ENCODE measurements around the gene MOCS3.

GRCh38 chr20:50999355-50999754 is 40.7 kb downstream of the MOCS3 start:
- TF ChIP-seq CREM (IDR thresholded peaks at IDR 0.05) (no peak), CREM (CRISPR knock-in tag; IDR thresholded peaks at IDR 0.05) (no peak), KAT8 (CRISPR knock-in tag; IDR thresholded peaks at IDR 0.05) (no peak), HOXA3 (CRISPR knock-in tag; IDR thresholded peaks at IDR 0.05) (no peak), EZH2 (conservative IDR thresholded peaks at IDR 0.05; ENCODE audit: low read depth, low read length) (0 out of 2 replicates have a peak, but pooled peaks have one; percentile 56)
- TF ChIP-seq, protein P1, sequence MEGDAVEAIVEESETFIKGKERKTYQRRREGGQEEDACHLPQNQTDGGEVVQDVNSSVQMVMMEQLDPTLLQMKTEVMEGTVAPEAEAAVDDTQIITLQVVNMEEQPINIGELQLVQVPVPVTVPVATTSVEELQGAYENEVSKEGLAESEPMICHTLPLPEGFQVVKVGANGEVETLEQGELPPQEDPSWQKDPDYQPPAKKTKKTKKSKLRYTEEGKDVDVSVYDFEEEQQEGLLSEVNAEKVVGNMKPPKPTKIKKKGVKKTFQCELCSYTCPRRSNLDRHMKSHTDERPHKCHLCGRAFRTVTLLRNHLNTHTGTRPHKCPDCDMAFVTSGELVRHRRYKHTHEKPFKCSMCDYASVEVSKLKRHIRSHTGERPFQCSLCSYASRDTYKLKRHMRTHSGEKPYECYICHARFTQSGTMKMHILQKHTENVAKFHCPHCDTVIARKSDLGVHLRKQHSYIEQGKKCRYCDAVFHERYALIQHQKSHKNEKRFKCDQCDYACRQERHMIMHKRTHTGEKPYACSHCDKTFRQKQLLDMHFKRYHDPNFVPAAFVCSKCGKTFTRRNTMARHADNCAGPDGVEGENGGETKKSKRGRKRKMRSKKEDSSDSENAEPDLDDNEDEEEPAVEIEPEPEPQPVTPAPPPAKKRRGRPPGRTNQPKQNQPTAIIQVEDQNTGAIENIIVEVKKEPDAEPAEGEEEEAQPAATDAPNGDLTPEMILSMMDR (CRISPR knock-in tag; IDR thresholded peaks at IDR 0.05) = no peak

Measured in HepG2 (cell line).